IPS-20b (cell line): ENCODE results near the gene MAP3K6.

Experiments used
- H3K27ac ChIP-seq: one replicate; pipeline ENCODE4 v1.5.1; 2013; ENCODE audit warnings: low read length
- H3K27me3 ChIP-seq: 2 replicates; pipeline ENCODE4 v1.6.1; 2013; ENCODE audit warnings: mild to moderate bottlenecking, low read length, inconsistent platforms; ENCODE audit not compliant: insufficient read depth
- H3K36me3 ChIP-seq: 2 replicates; pipeline ENCODE4 v1.6.1; 2013; ENCODE audit warnings: low read depth, mild to moderate bottlenecking, inconsistent platforms, low read length, moderate library complexity; ENCODE audit not compliant: insufficient read depth
- H3K4me1 ChIP-seq: 2 replicates; pipeline ENCODE4 v1.6.1; 2013; ENCODE audit warnings: mild to moderate bottlenecking, control low read depth, inconsistent platforms, low read length, moderate library complexity; ENCODE audit not compliant: insufficient read depth
- H3K4me3 ChIP-seq: 2 replicates; pipeline ENCODE4 v1.5.1; 2013; ENCODE audit warnings: mild to moderate bottlenecking, low read length, inconsistent platforms
- H3K9ac ChIP-seq: 2 replicates; pipeline ENCODE4 v1.6.1; 2013; ENCODE audit warnings: low read depth, mild to moderate bottlenecking, inconsistent platforms, low read length, moderate library complexity
- H3K9me3 ChIP-seq: 2 replicates; pipeline ENCODE4 v1.6.1; 2013; ENCODE audit warnings: mild to moderate bottlenecking, low read depth, low read length, inconsistent platforms; ENCODE audit not compliant: insufficient read depth

Gene MAP3K6

DNA sequence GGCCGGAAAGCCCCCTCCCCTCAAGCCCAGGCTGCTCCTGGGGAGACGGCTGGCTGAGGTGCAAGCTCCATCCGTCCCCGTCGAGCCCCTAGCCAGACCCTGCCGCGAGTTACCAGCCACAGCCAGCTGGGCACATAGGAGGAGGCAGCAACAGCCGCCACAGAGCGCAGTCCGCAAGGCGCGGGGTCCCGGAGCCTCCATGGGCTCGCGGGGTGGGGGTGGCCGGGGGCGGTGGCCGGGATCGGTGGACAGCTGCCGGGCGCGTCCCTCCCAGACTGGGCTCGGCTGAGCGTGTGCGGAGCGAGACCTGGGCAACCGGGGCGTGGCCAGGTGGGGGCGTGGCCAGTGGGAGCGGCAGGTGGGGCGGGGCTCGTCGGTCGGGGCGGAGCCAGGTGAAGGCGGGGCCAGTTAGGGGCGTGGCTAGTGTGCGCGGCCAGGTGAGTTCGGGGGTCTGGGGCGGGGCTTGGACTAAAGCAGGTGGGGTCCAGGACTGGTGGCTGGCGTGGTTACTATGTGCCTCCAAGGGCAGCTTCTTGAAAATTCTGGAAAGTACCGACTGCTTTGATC, 16.4 kb upstream of the MAP3K6 start, which contains the start of gene CD164L2:
TSS of gene CD164L2 (minus strand) at position 295 of the 567 bp plus-strand sequence. CDS start at position 201, 94 bp downstream.
- Histone ChIP-seq H3K9me3 (no peaks in the 10 kb centered on the region), H3K4me3 (peak within 1 kb of the TSS; percentile 65), H3K9ac (no peak within 1 kb of the TSS; the same call in 1 of the 2 replicates), H3K27ac (no peak within 1 kb of the TSS), H3K4me1 (no peaks in the 10 kb centered on the region), H3K36me3 (no peaks in the 10 kb centered on the region), H3K27me3 (peaks cover 20% of the 10 kb centered on the region)

- Histone ChIP-seq H3K4me3 (no peak overlapping the region), H3K36me3 (no peaks in the 10 kb centered on the region), H3K27me3 (peaks cover 20% of the 10 kb centered on the region), H3K27ac (no peak overlapping the region), H3K4me1 (no peaks in the 10 kb centered on the region), H3K9me3 (no peaks in the 10 kb centered on the region), H3K9ac (no peak overlapping the region)
Observed at GRCh38 chr1:27381969-27382762, 15.4 kb upstream of the MAP3K6 start.

DNA sequence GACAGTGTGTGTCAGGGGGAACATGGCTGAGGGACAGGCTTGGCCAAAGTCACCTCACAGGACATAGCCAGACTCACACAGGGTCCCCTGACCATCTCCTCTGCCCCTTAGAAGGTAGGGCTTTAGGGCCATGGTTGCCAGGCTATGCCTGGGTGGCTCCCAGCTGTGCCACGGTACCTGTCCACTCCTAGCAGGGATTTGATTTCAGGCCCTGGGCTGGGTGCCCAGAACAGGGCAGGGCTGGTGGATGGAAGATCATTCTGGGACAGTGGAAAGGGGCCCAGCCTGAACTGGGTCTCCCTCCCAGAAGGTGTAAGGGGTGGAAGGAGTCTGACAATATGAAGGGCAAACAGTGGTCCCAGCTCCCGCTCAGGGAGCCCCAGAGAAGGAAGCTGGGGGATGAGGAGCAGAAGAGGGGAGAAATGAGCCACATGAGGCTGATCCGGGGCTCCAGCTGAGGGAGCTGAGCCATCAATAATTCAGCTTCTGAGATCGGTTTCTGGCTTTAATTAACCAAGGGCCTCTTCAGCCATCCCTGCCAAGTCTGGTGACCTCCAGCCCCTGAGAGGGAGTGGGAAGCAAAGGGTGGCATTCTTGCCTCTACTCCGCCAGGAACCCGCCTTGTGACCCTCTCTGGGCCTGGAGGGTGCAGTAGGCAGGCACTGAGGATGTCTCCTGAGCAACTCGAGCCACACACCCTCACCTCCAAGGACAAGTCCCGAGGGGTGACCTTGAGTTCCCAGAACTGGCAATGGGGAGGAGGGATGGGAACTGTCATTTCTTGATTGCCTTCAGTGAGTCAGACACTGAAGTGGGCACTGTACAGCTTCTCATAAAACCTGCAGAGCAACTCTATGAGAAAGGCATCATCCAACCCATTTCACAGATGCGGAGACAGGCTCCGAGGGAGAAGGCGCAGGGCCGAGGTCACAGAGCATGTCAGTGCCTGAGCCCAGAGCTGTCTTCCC, 14.3 kb upstream of the MAP3K6 start:
- no peak overlapping the region for H3K9ac ChIP-seq
- no peaks in the 10 kb centered on the region for H3K4me1 ChIP-seq
- H3K27ac ChIP-seq: no peak overlapping the region
- H3K9me3 ChIP-seq: no peaks in the 10 kb centered on the region
- H3K4me3 ChIP-seq: no peak overlapping the region
- peaks cover 20% of the 10 kb centered on the region for H3K27me3 ChIP-seq
- H3K36me3 ChIP-seq: no peaks in the 10 kb centered on the region

GRCh38 chr1:27380224-27380623, 13.5 kb upstream of the MAP3K6 start:
- Histone ChIP-seq H3K9ac (no peak overlapping the region), H3K9me3 (no peaks in the 10 kb centered on the region), H3K4me1 (no peaks in the 10 kb centered on the region), H3K27ac (no peak overlapping the region), H3K4me3 (no peak overlapping the region), H3K36me3 (no peaks in the 10 kb centered on the region), H3K27me3 (peaks cover 20% of the 10 kb centered on the region)

DNA sequence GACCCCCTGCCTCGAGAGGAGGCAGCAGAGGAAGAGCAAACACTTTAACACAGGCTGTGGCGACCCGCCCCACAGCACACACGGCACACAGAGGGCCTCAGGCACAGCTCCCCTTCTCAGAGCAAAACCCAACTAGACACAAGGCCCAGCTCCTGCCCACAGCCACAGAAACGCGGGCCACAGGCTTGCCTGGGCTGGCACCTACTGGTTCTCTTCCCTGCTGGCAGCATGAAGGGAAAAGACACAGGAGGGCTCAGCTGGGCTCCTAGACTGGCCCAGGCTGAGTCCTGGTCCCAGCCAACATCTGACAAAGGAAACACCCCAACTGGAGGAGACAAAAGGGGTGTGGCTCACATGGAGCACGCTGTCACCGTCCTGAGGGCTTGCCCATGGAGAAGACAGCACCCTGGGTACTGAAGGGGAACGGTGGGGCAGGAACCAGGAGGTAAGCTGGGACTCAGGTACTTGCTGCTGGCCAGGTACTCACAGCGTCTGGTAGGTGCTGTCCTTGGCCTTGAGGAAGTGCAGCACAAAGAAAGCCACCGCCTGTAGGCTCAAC, 12.9 kb upstream of the MAP3K6 start:
- no peak overlapping the region for H3K9ac ChIP-seq

DNA sequence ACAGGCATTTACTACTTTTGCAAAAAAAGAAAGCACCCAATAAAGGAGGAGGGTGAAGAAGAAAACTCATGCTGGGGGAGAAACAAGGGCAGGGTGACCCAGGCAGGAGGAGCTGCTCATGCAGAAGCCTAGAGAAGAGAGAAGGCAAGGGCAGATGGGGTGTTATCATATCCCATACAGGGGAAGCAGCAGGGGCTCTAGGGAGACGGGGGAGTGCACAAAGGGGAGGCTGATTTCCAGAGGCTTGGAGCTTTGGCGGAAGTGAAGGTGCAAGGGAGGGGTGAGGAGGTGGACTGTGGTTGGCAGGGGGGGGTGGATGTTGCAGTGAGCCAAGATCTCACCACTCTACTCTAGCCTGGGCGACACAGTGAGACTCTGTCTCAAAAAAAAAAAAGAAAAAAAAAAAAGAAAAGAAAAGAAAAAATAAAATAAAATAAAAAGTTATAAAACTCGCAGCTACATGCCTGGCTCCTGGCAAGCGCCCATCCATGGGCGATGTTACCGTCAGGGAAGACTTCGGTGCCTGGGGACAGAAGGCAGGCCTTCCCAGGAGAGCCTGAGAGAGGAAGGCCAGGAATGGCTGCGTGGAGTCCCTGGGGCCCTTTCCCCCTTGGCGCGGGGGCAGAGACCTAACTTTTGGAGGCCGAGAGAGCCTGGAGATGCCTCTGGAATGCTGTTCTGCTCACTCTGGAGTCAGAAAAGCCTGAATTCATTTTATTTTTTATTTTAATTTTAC, 11.2 kb upstream of the MAP3K6 start:
- H3K9me3 ChIP-seq: no peaks in the 10 kb centered on the region
- H3K4me1 ChIP-seq: no peaks in the 10 kb centered on the region
- H3K36me3 ChIP-seq: no peaks in the 10 kb centered on the region
- no peak overlapping the region for H3K4me3 ChIP-seq
- no peak overlapping the region for H3K27ac ChIP-seq
- H3K9ac ChIP-seq: no peak overlapping the region
- peaks cover 19% of the 10 kb centered on the region for H3K27me3 ChIP-seq

More for the DNA sequence above, 12.9 kb upstream of the MAP3K6 start:
- Histone ChIP-seq H3K27ac (no peak overlapping the region), H3K4me1 (no peaks in the 10 kb centered on the region), H3K4me3 (no peak overlapping the region), H3K27me3 (peaks cover 20% of the 10 kb centered on the region), H3K36me3 (no peaks in the 10 kb centered on the region), H3K9me3 (no peaks in the 10 kb centered on the region)

DNA sequence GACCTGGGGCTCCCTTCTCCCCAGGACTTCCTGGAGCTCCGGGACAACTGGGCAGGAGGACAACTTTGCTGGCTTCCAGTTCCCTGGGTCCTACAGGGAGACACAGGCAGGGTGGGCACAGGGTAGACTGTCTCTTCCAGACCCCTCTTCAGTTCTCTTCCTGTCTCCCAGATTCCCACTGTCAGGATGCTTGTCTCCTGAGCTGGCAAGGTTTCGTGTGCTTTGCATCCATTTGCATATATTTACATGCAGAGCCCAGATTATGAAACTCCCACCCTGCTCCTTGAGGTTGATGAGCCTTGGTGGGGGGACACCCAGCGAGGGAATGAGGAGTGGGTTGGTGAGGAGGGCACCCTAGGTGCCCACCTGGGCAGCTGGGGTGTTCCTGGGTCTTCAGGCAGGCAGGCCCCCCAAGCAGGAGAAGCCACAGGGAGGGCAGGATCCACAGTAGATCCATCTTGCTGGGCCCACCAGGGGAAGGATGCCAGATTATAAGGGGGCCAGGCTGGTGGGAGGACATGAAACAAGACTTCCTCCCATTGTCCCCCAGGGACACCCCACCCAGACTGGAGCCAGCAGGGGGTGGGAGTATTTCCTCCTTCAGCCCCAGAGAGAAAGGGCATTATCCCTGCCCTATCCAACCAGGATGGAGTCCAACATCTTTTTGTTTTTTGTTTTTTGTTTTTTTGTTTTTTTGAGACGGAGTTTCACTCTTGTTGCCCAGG, 7.8 kb upstream of the MAP3K6 start, which contains the start of gene FCN3:
TSS of gene FCN3 (minus strand) at position 463 of the 725 bp plus-strand sequence. CDS start at position 457, 6 bp downstream.
- Histone ChIP-seq H3K9me3 (no peaks in the 10 kb centered on the region), H3K4me1 (no peaks in the 10 kb centered on the region), H3K27ac (no peak within 1 kb of the TSS), H3K9ac (no peak within 1 kb of the TSS), H3K36me3 (no peaks in the 10 kb centered on the region), H3K27me3 (no peaks in the 10 kb centered on the region), H3K4me3 (no peak within 1 kb of the TSS)

GRCh38 chr1:27372808-27373690, 6.3 kb upstream of the MAP3K6 start:
- no peaks in the 10 kb centered on the region for H3K27me3 ChIP-seq
- H3K36me3 ChIP-seq: no peaks in the 10 kb centered on the region
- no peaks in the 10 kb centered on the region for H3K9me3 ChIP-seq
- no peak overlapping the region for H3K27ac ChIP-seq
- H3K9ac ChIP-seq: no peak overlapping the region
- H3K4me3 ChIP-seq: no peak overlapping the region
- no peaks in the 10 kb centered on the region for H3K4me1 ChIP-seq

DNA sequence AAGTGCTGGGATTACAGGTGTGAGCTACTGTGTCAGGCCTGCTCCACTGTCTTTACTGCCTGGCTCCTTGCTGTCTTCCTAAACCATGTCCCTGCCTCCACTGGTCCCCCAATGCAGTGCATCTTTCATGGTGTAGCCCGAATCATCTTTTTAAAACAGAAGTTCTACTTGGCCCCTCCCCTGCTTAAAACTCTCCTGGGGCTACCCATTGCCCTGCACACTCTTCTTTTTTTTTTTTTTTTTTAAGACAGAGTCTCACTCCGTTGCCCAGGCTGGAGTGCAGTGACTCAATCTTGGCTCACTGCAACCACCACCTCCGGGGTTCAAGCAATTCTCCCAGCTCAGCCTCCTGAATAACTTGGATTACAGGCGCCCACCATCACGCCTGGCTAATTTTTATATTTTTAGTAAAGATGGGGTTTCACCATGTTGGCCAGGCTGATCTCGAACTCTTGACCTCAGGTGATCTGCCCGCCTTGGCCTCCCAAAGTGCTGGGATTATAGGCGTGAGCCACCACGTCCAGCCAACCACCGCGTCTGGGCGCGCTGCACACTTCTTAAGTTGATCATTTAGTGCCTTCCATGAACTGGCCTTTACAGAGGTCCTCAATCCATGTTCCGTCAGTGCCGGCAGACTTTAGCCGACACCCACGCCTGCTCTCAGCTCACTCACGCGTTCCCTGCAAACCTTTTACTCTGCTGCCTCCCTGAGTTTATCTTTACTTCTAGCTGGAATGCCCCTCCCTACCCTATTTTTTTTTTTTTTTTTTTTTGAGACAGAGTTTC, 5.5 kb upstream of the MAP3K6 start:
- Histone ChIP-seq H3K4me1 (peaks cover 5% of the 10 kb centered on the region; the same call in 1 of the 2 replicates), H3K27ac (no peak overlapping the region), H3K4me3 (no peak overlapping the region), H3K27me3 (peaks cover 7% of the 10 kb centered on the region; the same call in 1 of the 2 replicates), H3K9me3 (no peaks in the 10 kb centered on the region), H3K36me3 (no peaks in the 10 kb centered on the region), H3K9ac (no peak overlapping the region)
